Sigmoid colon (tissue), 7 donors: ENCODE measurements around the gene OBI1. TPM values are rescaled to one million over a fixed set of nuclear protein-coding genes. Genes with fewer than 3 reads are reported as not detected.

Experiments
- DNase-seq: peaks from one replicate; pipeline ENCODE4 v3.0.0-alpha.2; 2019
- H3K27ac ChIP-seq, 4 donors: fragments of 200-600 bp; sonication (generic); one replicate each; pipeline ENCODE4 v1.5.1; 2016 to 2019; ENCODE audit warnings: mild to moderate bottlenecking in 1 of 4
- H3K27me3 ChIP-seq, 3 donors: fragments of 200-600 bp; sonication (generic); one replicate each; pipeline ENCODE4 v1.5.1; 2019; ENCODE audit warnings: mild to moderate bottlenecking in 1 of 3
- H3K36me3 ChIP-seq, 4 donors: fragments of 200-600 bp; sonication (generic); one replicate each; pipeline ENCODE4 v1.5.1; 2016 to 2019
- H3K4me1 ChIP-seq, 4 donors: fragments of 200-600 bp; sonication (generic); one replicate each; pipeline ENCODE4 v1.5.1; 2017 to 2019
- H3K4me3 ChIP-seq, 4 donors: fragments of 200-600 bp; sonication (generic); one replicate each; pipeline ENCODE4 v1.5.1; 2017 to 2019; ENCODE audit warnings: mild to moderate bottlenecking in 2 of 4, moderate library complexity in 1 of 4
- H3K9me3 ChIP-seq, 4 donors: fragments of 200-600 bp in 3 of 4; sonication (generic) in 3 of 4; one replicate each; pipeline versions ENCODE4 v1.5.1 to v1.6.1; 2013 to 2019
- CTCF ChIP-seq, 4 experiments: fragments of 450-650 bp in 3 of 4; fragments of 200-600 bp in 1 of 4; IDR thresholded peaks; one replicate each; pipeline ENCODE4 v1.5.1; 2016 to 2019; ENCODE audit warnings: antibody characterized with exemption in 4 of 4, mild to moderate bottlenecking in 3 of 4, moderate library complexity in 2 of 4
- EP300 ChIP-seq, 4 donors: sonication (generic); formaldehyde crosslinking; IDR thresholded peaks; one replicate each; pipeline ENCODE4 v1.6.1; 2017; ENCODE audit warnings: antibody characterized with exemption in 4 of 4
- POLR2A ChIP-seq, 2 donors: fragments of 450-650 bp; IDR thresholded peaks; one replicate each; pipeline ENCODE4 v1.6.1; 2016; ENCODE audit warnings: antibody characterized with exemption in 2 of 2, mild to moderate bottlenecking in 2 of 2, moderate library complexity in 2 of 2
- POLR2AphosphoS5 ChIP-seq, 4 donors: sonication (generic); formaldehyde crosslinking; IDR thresholded peaks; one replicate each; pipeline ENCODE4 v1.6.1; 2017; ENCODE audit warnings: antibody characterized with exemption in 4 of 4
- WGBS, 2 donors: extraction: QIAGEN DNeasy Blood & Tissue Kit; methylation state at CpG; one replicate each; pipeline ENCODE4 v1.1.7; 2013; 5-methylcytosine and 5-hydroxymethylcytosine counted together
- intact Hi-C: fragments of 100-400 bp; cut with DNase I; formaldehyde crosslinking; loops from one replicate; pipeline ENCODE4 v1.15.1; 2023
- polyA plus RNA-seq, 3 donors: library from polyadenylated mRNA; stranded (reverse); fragments of 200-250 nt; gene quantifications; one replicate each; pipeline ENCODE4 v1.2.3, GENCODE V29; 2013
- total RNA-seq, 4 donors: library from RNA; depleted of rRNA; stranded (reverse); fragments of >200 nt; gene quantifications; one replicate each; pipeline ENCODE4 v1.1.0, GENCODE V29; 2016
- donor health status: healthy with polysubstance abuse.
- donor health status: Bipolar disorder and iron deficiency.
- donor health status: healthy.

Gene OBI1
- total and polyA plus RNA-seq, 7 donors = 2.1 to 13.6 (median 9.1) TPM

DNA sequence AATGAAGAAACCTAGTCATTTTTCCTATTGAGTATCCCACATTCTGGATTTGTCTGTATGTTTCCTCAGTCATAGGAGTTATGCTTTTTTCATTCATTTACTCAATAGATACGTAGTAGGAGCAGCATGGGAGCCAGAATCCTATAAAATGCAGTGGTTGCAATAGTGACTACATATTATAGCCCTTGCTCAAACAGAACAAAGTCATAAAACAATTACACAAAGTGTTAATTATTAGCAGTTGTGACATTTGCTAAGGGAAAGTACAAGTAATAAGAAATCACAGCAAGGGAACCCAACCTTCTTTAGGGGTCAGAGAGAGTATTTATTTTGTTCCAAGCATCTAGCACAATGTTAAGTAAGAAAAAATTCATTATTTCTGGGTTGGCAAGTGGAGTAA, 27.9 kb downstream of the OBI1 start:
- 33 to 62% methylated on average over 1 of the region's 1 CpG for WGBS, 2 donors
- H3K36me3 ChIP-seq = peaks cover 0 to 68% (median 6%) of the 10 kb centered on the region in 4 donors
- no peak for TF ChIP-seq POLR2AphosphoS5 (IDR thresholded peaks at IDR 0.05)
- no peak for TF ChIP-seq POLR2A (IDR thresholded peaks at IDR 0.05)
- no peak for TF ChIP-seq CTCF (IDR thresholded peaks at IDR 0.05)
- TF ChIP-seq EP300 (IDR thresholded peaks at IDR 0.05) = no peak
- intact Hi-C loops = no loop called here
- no peak overlapping the region for H3K4me3 ChIP-seq
- H3K9me3 ChIP-seq = no peaks in the 10 kb centered on the region
- no peaks in the 10 kb centered on the region for H3K4me1 ChIP-seq
- no peak overlapping the region for H3K27ac ChIP-seq
- no peak for DNase-seq
- no peaks in the 10 kb centered on the region for H3K27me3 ChIP-seq

DNA sequence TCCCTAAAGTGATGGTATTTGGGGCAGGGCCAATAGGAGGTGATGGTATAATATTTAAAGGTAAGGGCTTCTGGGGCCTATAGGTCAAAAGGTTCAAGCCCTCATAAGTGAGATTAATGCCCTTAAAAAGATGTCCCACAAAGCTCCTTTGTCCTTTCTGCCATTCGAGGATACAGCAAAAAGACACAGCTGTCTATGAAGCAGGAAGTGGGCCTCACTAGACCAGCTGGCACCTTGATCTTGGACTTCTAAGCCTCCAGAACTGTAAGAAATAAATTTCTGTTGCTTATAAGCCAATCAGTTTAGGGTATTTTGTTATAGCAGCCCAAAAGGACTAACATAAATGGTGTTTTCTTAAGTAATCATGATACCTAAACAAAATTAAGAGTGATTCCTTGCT, 28.4 kb downstream of the OBI1 start:
- no peak for TF ChIP-seq CTCF (IDR thresholded peaks at IDR 0.05)
- 41 to 56% methylated on average over 1 of the region's 1 CpG for WGBS, 2 donors
- DNase-seq = no peak
- Histone ChIP-seq H3K27me3 (no peaks in the 10 kb centered on the region), H3K4me1 (no peaks in the 10 kb centered on the region), H3K36me3 (peaks cover 0 to 68% (median 6%) of the 10 kb centered on the region in 4 donors), H3K9me3 (no peaks in the 10 kb centered on the region), H3K27ac (no peak overlapping the region), H3K4me3 (no peak overlapping the region)
- intact Hi-C loops = no loop called here

DNA sequence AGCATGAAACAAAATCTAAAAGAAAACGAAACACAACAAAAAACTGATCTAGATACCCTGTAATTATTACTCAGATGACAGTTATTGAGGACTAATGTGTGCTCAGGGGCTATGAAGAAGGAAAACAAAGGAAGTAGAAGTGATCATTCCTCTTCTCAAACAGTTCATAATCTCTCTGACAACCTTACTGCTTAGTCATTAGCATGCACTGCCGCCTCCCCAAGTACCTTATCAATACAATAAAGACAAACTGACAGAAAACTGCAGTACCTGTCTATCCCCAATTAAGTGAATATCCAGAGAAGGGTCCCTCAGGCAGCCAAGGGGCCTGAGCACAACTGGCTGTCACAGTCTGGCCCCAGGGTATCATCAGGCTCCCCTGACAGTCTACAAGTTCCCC, 33.6 kb downstream of the OBI1 start:
- 87 to 97% methylated on average over 2 of the region's 2 CpGs for WGBS, 2 donors
- peaks cover 0 to 33% (median 0%) of the 10 kb centered on the region in 4 donors for H3K36me3 ChIP-seq
- H3K27me3 ChIP-seq = no peaks in the 10 kb centered on the region
- no peak overlapping the region for H3K27ac ChIP-seq
- H3K4me3 ChIP-seq = no peak overlapping the region
- TF ChIP-seq EP300 (IDR thresholded peaks at IDR 0.05) (no peak), POLR2AphosphoS5 (IDR thresholded peaks at IDR 0.05) (no peak), CTCF (IDR thresholded peaks at IDR 0.05) (no peak), POLR2A (IDR thresholded peaks at IDR 0.05) (no peak)
- intact Hi-C loops = no loop called here
- no peaks in the 10 kb centered on the region for H3K4me1 ChIP-seq
- no peak for DNase-seq
- H3K9me3 ChIP-seq = no peaks in the 10 kb centered on the region

- 96 to 99% methylated on average over 3 of the region's 3 CpGs for WGBS, 2 donors
Observed at GRCh38 chr13:78623132-78623531, 35.8 kb downstream of the OBI1 start.

More at GRCh38 chr13:78623132-78623531, 35.8 kb downstream of the OBI1 start:
- Histone ChIP-seq H3K4me3 (no peak overlapping the region), H3K27ac (no peak overlapping the region), H3K4me1 (no peaks in the 10 kb centered on the region), H3K9me3 (no peaks in the 10 kb centered on the region), H3K27me3 (no peaks in the 10 kb centered on the region), H3K36me3 (peaks cover 0 to 17% (median 0%) of the 10 kb centered on the region in 4 donors)
- DNase-seq = no peak
- intact Hi-C loops = no loop called here
- TF ChIP-seq POLR2AphosphoS5 (IDR thresholded peaks at IDR 0.05) (no peak), EP300 (IDR thresholded peaks at IDR 0.05) (no peak), POLR2A (IDR thresholded peaks at IDR 0.05) (no peak), CTCF (IDR thresholded peaks at IDR 0.05) (no peak)
